Glomerular endothelial cell (primary cell): ENCODE data around the gene SGCD. TPM values are rescaled to one million over a fixed set of nuclear protein-coding genes. Genes with fewer than 3 reads are reported as not detected.

Experiments used
- DNase-seq: peaks from one replicate; pipeline ENCODE4 v3.0.0-alpha.2; 2011; ENCODE audit warnings: low read depth, low spot score; ENCODE audit errors: extremely low read depth
- total RNA-seq: library from RNA; depleted of rRNA; stranded (reverse); fragments of >200 nt; gene quantifications from 2 replicates; pipeline ENCODE4 v1.2.3, GENCODE V29; 2015

The SGCD gene
- total RNA-seq, 1 donor from 2014 or later: not detected

- DNase-seq: no peak
Observed at GRCh38 chr5:156450778-156451177, 123.8 kb downstream of the SGCD start.

GRCh38 chr5:156451505-156451904 is 124.5 kb downstream of the SGCD start:
- no peak for DNase-seq

DNA sequence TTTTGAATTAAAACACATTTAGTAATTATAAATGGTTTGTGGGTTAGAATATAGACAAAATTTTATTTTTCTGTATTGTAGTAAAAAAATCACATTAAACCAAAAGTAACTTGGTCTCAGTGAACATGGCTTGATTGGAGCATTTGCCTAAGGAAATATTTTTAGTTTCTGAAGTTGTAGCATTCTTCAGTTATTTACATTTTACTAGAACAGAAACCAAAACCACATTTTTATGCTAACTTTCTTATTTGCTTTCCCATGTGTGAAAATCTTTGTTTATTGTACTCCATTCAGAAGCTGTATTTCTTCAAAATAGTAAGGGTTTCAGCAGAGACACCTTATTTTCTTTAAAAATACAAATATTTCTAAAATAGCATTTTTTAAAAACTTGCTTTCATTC is 129.9 kb downstream of the SGCD start:
- no peak for DNase-seq

DNA sequence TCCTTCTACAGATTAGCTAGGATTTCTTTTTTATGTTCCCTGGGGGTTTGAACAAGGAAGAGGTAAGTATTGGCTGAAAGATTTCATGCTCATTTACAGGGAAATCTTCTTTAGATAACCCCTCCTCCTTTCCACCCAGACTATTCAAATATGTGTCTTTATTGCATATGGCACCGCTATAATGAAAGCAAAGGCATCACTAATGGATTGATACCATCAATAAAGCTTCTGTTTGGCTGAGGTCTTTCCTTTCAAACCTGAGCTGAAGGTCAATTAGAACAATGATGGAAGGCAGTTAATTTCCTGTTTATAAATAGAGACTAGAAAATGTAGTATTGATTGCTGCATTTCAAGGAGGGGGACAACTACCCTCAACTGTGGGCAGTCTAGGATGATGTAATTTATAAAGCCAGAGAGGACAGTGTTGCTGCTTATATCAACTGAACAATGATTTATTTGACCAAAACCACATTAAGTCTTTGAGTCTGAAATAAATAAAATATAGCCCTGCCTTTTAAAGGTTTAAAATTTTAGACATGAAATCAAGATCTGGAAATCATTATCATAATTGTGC is 132.9 kb downstream of the SGCD start:
- DNase-seq: no peak

DNA sequence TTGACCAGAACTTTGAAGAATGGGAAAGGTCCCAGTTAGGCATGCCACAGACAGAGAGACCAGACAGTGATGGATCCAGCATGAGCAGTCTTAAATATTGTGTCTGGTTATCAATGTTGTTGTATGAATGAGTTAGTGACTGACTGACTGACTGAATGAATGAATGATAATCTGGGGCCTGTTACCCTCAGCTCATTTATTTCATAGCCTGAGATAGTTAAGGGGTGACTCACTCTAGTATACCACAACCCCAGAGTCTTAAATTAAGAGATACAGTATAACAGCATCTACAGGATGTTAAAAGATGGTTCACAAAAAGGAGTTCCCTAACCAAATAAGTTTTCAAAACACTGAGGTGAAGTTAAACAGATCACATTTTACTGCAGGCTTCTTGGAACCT is 133.5 kb downstream of the SGCD start:
- no peak for DNase-seq

GRCh38 chr5:156466871-156467270 is 139.9 kb downstream of the SGCD start:
- no peak for DNase-seq

DNA sequence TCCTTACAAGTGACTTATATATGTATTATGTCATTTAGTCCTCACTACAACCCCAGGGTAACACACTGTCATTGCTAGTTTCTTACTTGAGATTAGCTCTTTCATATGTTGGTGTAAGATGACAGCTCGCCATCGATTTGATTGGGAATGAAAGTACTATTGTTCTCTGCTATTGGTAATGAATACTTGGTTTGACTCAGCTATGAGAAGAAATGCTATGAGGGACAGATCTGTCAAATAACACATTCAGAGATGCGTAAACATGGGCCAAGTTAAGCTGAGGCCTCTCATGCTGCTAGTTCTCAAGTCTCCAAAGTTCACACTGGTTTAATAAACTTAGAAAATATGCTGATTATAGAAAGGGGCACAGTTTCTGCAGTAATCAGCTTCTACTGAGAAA is 142.7 kb downstream of the SGCD start:
- no peak for DNase-seq

DNA sequence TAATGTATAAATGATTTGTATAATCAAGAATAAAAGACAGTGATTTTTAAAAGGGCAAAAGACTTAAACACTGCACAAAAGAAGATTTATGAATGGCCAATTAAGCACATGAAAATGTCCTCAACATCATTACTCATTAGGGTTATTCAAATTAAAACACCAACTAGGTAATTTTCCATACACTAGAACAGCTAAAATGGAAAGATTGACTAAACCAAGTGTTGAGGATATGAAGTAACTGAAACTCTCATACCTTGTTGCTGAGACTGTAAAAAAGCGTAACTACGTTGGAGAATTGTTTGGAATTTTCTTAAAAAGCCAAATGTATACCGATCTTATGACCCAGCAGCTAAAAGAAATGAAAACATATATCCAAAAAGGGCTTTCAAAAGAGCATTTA is 144.9 kb downstream of the SGCD start:
- no peak for DNase-seq

GRCh38 chr5:156473269-156473908 is 146.4 kb downstream of the SGCD start:
- no peak for DNase-seq

DNA sequence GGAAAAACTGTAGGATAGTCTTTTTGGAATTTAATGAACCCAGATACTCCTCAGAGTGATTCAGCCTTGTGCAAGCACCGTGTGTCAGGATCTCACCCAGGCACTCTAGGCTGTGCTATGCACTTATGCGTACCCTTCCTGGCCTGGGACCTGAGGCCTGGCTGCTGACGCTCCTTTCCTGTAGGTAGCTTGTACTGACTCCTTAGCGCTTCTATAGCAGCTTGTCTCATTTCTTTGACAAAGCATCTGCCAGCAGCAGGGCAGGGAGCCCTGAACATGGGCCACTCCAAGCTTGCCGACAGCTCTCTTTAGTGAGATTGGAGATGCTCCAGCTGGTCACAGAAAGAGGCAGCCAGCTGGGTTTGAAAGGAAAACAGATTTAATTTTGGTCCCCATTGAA is 147.3 kb downstream of the SGCD start:
- DNase-seq: no peak

GRCh38 chr5:156475182-156476157 is 148.5 kb downstream of the SGCD start:
- DNase-seq: no peak

GRCh38 chr5:156476158-156476551 is 149.2 kb downstream of the SGCD start:
- DNase-seq: no peak

DNA sequence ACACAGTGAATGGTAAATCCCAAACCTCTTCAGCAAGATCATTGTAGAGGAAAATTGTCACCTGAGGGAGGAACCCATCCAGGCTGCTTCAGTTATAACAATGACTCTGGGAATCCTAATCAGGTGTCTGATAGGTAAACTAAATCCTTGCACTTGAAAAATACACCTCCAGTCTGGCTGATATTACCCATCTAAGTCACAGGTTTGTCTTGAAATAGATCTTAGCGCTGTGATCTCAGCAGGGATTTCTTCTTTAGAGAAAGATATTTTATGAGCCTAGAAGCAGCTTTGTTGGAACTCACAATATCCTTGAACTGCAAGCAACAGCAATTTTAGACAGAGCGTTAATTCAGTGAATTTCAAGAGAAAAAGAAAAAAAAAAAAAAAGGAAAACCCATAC is 149.7 kb downstream of the SGCD start:
- no peak for DNase-seq

GRCh38 chr5:156477196-156477595 is 150.2 kb downstream of the SGCD start:
- no peak for DNase-seq

GRCh38 chr5:156479849-156480248 is 152.9 kb downstream of the SGCD start:
- DNase-seq: no peak

DNA sequence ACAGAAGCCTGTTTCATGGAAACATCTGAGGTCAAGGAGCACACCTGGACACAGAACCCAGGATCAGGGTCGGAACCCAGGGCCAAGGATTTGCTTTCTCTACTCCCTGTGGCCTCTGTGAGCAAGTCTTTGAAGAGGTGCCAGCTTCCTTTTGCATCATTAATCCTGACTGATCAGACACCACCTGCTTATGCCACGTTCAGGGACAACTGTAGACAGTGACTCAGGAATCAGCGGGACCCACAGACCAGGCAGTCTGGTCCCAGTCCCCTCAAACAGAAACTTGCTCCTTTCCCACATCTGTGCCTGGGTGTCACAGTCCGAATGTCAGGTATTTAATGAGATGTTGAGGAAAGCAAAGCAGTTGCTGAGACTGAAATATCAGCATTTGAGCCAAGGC is 154.8 kb downstream of the SGCD start:
- DNase-seq: no peak

DNA sequence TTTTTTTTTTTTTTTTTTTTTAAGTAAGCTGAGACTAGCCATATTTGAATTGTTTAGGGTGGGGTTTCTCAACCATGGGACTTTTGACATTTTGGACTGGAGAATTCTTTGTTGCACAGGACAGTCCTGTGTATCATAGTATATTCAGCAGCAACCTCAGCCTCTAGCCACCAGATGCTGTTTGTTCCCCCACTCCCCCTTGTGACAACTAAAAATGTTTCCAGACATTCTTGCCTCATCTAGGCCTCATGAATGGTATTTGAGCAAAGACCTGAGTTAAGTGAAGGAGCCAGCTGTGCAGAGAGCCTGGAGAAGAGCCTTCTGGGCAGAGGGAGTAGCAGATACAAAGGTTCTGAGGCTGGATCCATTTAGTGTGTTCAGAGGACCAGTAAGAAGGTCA is 155.9 kb downstream of the SGCD start:
- DNase-seq: no peak

- no peak for DNase-seq
Observed at GRCh38 chr5:156486394-156487238, 159.7 kb downstream of the SGCD start.

DNA sequence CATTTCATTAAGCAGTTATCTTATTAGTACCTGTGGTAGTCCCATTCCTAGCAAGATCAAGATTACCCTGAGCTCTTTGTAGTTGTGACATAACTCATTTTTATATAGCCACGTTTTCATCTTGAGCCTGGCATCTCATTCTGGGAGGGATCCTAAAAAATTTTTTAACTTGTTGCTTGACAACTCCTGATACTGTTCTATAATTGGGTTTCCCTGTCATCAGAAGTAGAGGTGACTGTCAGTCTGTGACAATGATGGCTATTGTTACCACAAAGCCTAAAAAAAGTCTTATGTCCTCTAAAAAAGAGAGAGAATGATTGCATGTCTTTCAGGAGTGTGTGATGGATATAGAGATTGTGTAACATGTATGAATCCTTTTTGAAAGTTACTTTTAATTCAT is 164.8 kb downstream of the SGCD start:
- DNase-seq: no peak

DNA sequence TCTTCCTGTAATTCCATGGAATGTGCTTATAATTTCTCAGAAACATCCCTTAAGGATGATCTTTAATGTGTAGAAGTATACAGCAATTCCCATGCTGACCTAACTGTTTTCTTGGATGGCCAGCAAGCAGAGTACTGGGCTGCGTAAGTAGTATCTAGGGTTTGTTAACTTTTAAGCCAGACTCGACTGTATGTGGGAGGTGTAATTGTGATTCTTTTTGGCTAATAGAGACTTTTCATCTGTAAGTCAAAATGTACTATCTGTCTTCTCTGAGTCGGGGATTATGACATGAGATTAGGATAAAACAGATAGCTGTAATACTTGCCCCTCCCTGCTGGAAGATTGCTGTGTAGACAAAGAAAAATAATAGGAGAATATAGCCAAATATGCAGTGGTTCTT is 169.3 kb downstream of the SGCD start:
- DNase-seq: no peak

DNA sequence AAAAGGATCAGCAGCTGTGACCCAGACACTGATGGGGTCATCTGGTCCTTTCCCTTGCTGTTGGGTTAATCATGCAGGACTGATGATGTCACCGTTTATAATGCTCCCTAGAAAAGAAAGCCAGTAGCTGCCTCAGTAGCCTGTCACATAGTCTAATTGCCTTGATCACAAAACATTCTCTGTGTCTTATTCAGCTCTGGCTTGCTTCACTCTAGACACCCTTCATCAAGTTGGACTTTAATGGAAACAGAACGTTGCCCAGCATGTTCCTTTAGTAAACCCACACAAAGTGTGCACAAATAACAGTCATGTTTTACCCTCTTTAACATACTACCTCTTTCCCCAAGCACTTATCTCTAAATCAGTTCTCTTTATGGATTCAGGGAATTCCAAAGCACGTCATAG is 170.8 kb downstream of the SGCD start:
- DNase-seq: no peak
